Ectodermal cell (in vitro differentiated cells): ENCODE data around the gene ANO10.
"Not testable (repeated sequence)": the region's sequence is repeated elsewhere in the genome, so short reads cannot be mapped to it uniquely, and the experiment has no call there.

Source experiments
- H3K27ac ChIP-seq: 2 replicates; pipeline ENCODE4 v1.7.0; 2013; ENCODE audit warnings: mild to moderate bottlenecking, low read depth, low read length; ENCODE audit not compliant: insufficient read depth, poor library complexity, severe bottlenecking
- H3K27me3 ChIP-seq: 2 replicates; pipeline ENCODE4 v1.7.0; 2013; ENCODE audit warnings: mild to moderate bottlenecking, low read length; ENCODE audit not compliant: insufficient read depth, control insufficient read depth, poor library complexity, severe bottlenecking
- H3K36me3 ChIP-seq: one replicate; pipeline ENCODE4 v1.7.0; 2013; ENCODE audit warnings: low read length; ENCODE audit not compliant: control insufficient read depth, insufficient read depth
- H3K4me1 ChIP-seq: one replicate; pipeline ENCODE4 v1.7.0; 2013; ENCODE audit warnings: low read length; ENCODE audit not compliant: control insufficient read depth, insufficient read depth
- H3K4me3 ChIP-seq: 2 replicates; pipeline ENCODE4 v1.7.0; 2013; ENCODE audit warnings: low read depth, low read length, control low read depth; ENCODE audit not compliant: insufficient read depth
- H3K9me3 ChIP-seq: 2 replicates; pipeline ENCODE4 v1.7.0; 2013; ENCODE audit warnings: mild to moderate bottlenecking, low read length, moderate library complexity; ENCODE audit not compliant: control insufficient read depth
- WGBS, 2 experiments: methylation state at CpG; one replicate each; pipeline ENCODE4 v1.1.7; 2013; ENCODE audit warnings: missing lambda C conversion rate in 2 of 2; 5-methylcytosine and 5-hydroxymethylcytosine counted together

Gene ANO10

GRCh38 chr3:43363621-43364266 lies 258.1 kb downstream of the ANO10 start:
- no peak overlapping the region for H3K27ac ChIP-seq

GRCh38 chr3:43362961-43363360 lies 258.9 kb downstream of the ANO10 start:
- no peaks in the 10 kb centered on the region for H3K9me3 ChIP-seq
- H3K36me3 ChIP-seq, result no peaks in the 10 kb centered on the region
- H3K4me1 ChIP-seq, result peaks cover 3% of the 10 kb centered on the region
- H3K27ac ChIP-seq, result no peak overlapping the region
- no peaks in the 10 kb centered on the region for H3K27me3 ChIP-seq
- H3K4me3 ChIP-seq, result no peak overlapping the region
- 95% methylated on average over 6 of the region's 6 CpGs for WGBS, 2 experiments

More at GRCh38 chr3:43363621-43364266, 258.1 kb downstream of the ANO10 start:
- Histone ChIP-seq H3K4me1 (peaks cover 5% of the 10 kb centered on the region), H3K9me3 (no peaks in the 10 kb centered on the region), H3K4me3 (no peak overlapping the region), H3K36me3 (no peaks in the 10 kb centered on the region), H3K27me3 (no peaks in the 10 kb centered on the region)
- WGBS, 2 experiments, result 90 to 91% methylated on average over 26 of the region's 26 CpGs

- Histone ChIP-seq H3K36me3 (no peaks in the 10 kb centered on the region), H3K4me3 (no peak overlapping the region), H3K9me3 (no peaks in the 10 kb centered on the region), H3K27me3 (no peaks in the 10 kb centered on the region), H3K27ac (no peak overlapping the region), H3K4me1 (no peaks in the 10 kb centered on the region)
- 91 to 93% methylated on average over 4 of the region's 4 CpGs for WGBS, 2 experiments
These were observed 259.6 kb downstream of the ANO10 start for GRCh38 chr3:43362183-43362582.

- 89 to 91% methylated on average over 5 of the region's 5 CpGs for WGBS, 2 experiments
- Histone ChIP-seq H3K9me3 (no peaks in the 10 kb centered on the region), H3K27ac (no peak overlapping the region), H3K36me3 (no peaks in the 10 kb centered on the region), H3K27me3 (no peaks in the 10 kb centered on the region), H3K4me3 (no peak overlapping the region), H3K4me1 (no peaks in the 10 kb centered on the region)
These were observed 260.7 kb downstream of the ANO10 start for GRCh38 chr3:43361077-43361476.

- H3K9me3 ChIP-seq, H3K27me3 ChIP-seq, H3K4me3 ChIP-seq, H3K27ac ChIP-seq, H3K4me1 ChIP-seq, H3K36me3 ChIP-seq: not testable (repeated sequence)
- 86 to 92% methylated on average over 2 of the region's 2 CpGs for WGBS, 2 experiments
These were observed 265.8 kb downstream of the ANO10 start for GRCh38 chr3:43356033-43356432.

GRCh38 chr3:43353923-43354670 lies 267.7 kb downstream of the ANO10 start:
- 83 to 94% methylated on average over 4 of the region's 4 CpGs for WGBS, 2 experiments
- no peak overlapping the region for H3K4me3 ChIP-seq
- no peaks in the 10 kb centered on the region for H3K36me3 ChIP-seq
- H3K27ac ChIP-seq, result no peak overlapping the region
- H3K27me3 ChIP-seq, result no peaks in the 10 kb centered on the region
- H3K9me3 ChIP-seq, result no peaks in the 10 kb centered on the region
- H3K4me1 ChIP-seq, result no peaks in the 10 kb centered on the region

- Histone ChIP-seq H3K4me1 (no peaks in the 10 kb centered on the region), H3K27ac (no peak overlapping the region), H3K27me3 (no peaks in the 10 kb centered on the region), H3K36me3 (no peaks in the 10 kb centered on the region), H3K4me3 (no peak overlapping the region), H3K9me3 (no peaks in the 10 kb centered on the region)
- WGBS, 2 experiments, result 80 to 100% methylated on average over 1 of the region's 1 CpG
These were observed 268.4 kb downstream of the ANO10 start for GRCh38 chr3:43353393-43353792.

GRCh38 chr3:43349716-43350115 lies 272.1 kb downstream of the ANO10 start:
- H3K4me1 ChIP-seq, result no peaks in the 10 kb centered on the region
- H3K36me3 ChIP-seq, result peaks cover 8% of the 10 kb centered on the region
- H3K9me3 ChIP-seq, result no peaks in the 10 kb centered on the region
- no peaks in the 10 kb centered on the region for H3K27me3 ChIP-seq
- H3K27ac ChIP-seq, result no peak overlapping the region
- no peak overlapping the region for H3K4me3 ChIP-seq
- WGBS, 2 experiments, result 93 to 95% methylated on average over 3 of the region's 3 CpGs

GRCh38 chr3:43348852-43349574 lies 272.8 kb downstream of the ANO10 start:
- peaks cover 8% of the 10 kb centered on the region for H3K36me3 ChIP-seq
- no peaks in the 10 kb centered on the region for H3K4me1 ChIP-seq
- no peaks in the 10 kb centered on the region for H3K9me3 ChIP-seq
- H3K4me3 ChIP-seq, result no peak overlapping the region
- H3K27me3 ChIP-seq, result no peaks in the 10 kb centered on the region
- WGBS, 2 experiments, result 95% methylated on average over 4 of the region's 4 CpGs
- no peak overlapping the region for H3K27ac ChIP-seq

- Histone ChIP-seq H3K27ac (no peak overlapping the region), H3K9me3 (no peaks in the 10 kb centered on the region), H3K4me1 (no peaks in the 10 kb centered on the region), H3K4me3 (no peak overlapping the region), H3K27me3 (no peaks in the 10 kb centered on the region), H3K36me3 (peaks cover 8% of the 10 kb centered on the region)
- 93 to 95% methylated on average over 11 of the region's 11 CpGs for whole genome bisulfite sequencing, 2 experiments
These were observed 273.5 kb downstream of the ANO10 start for GRCh38 chr3:43348350-43348749.
